ENCODE measurements around the gene EIF3K. TPM values are rescaled to one million over a fixed set of nuclear protein-coding genes. Genes with fewer than 3 reads are reported as not detected.

Gene EIF3K
- total and polyA plus RNA-seq, 2 of the 13 experiments (the other 11 are each of a cell fraction or from before 2014, with no cell fraction given), result 179 to 258 TPM

DNA sequence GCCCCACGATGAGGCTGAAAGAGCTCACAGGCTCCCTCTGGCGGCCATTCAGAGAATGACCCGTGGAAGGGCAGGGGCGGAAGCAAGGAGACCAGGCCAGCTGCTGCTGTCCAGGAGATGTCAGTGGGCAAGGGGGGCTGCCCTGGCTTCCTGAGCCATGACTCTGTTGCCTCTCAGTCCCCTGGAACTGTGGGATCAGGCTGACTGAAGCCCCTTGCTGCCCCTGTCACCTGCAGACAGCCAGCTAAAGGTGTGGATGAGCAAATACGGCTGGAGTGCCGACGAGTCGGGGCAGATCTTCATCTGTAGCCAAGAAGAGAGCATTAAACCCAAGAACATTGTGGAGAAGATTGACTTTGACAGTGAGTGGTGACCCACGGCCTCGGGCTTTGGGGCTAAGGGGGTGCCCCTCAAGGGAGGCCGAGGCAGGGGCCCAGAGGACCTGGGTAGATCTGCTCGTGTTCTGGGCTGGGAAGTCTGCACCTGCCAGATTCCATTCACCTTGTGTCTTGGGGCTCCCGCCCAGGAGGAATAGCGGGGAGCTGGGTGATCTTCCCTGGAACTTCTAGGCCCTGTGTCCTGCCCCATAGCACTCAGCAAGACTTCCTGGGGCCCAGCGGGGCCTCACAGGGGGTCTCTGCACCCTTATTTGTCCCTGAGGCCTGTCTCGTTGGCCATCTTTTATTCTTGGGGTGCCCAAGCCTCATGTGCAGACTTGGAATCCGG, 15.9 kb downstream of the EIF3K start:
- in situ Hi-C loops (cut with HindIII; ENCODE audit: extremely low pct_ligation_motif_present, low pct_unique_long_range_greater_than_20kb) (loop anchor here (10.0 kb wide), 1 partner anchor 90 kb away; no protein-coding TSS in a partner anchor), intact Hi-C loops (cut with micrococcal nuclease; ENCODE audit: unreplicated experiment) (loop anchor here (1.0 to 5.0 kb wide), 2 partner anchors 91 to 233 kb away; partner anchors contain the start of gene FAM98C)
- Histone ChIP-seq H3K36me3 (replicated peaks in 1 of 2; ENCODE audit: control insufficient read depth in 1 of 2, insufficient read depth in 2 of 2, low read length in 2 of 2) (peaks cover 5 to 6% of the 10 kb centered on the region in 2 experiments; a peak in 2 of 5 replicates), H3K4me1 (ENCODE audit: insufficient read depth, low read length) (peaks cover 18% of the 10 kb centered on the region), H3K79me2 (ENCODE audit: insufficient read depth, low read length) (no peaks in the 10 kb centered on the region), H2AFZ (ENCODE audit: low read length) (no peak overlapping the region), H4K20me1 (ENCODE audit: insufficient read depth, low read length) (0 out of 2 replicates have a peak, but pooled peaks cover 4% of the 10 kb centered on the region), H3K4me3 (replicated peaks in 1 of 3; ENCODE audit: insufficient read depth in 1 of 3, low read depth in 2 of 3, low read length in 3 of 3) (no peak overlapping the region), H3K4me2 (ENCODE audit: low read depth, low read length) (no peak overlapping the region), H3K27ac (ENCODE audit: extremely low read length, insufficient read depth, low read length) (no peak overlapping the region), H3K27me3 (ENCODE audit: control insufficient read depth in 1 of 2, insufficient read depth in 2 of 2, low read length in 2 of 2) (no peaks in the 10 kb centered on the region), H3K9ac (ENCODE audit: insufficient read depth, low read depth, low read length) (no peak overlapping the region), H3K9me3 (ENCODE audit: low read length) (no peaks in the 10 kb centered on the region)
- POLR2A ChIA-PET, result interaction anchor here (1.0 to 3.1 kb wide), 6 partner anchors 12 to 261 kb away, joined by 3 to 16 read pairs (median 6); partner anchors contain the start of genes ACTN4, EIF3K, FAM98C and PSMD8
- peak; percentile 61 for FAIRE-seq
- ATAC-seq, result peak; percentile 62
- no TSS peak for BruUV-seq (replicated peaks)
- no peak for DNase-seq (ENCODE audit: low spot score)
- WGBS (ENCODE audit: low lambda C conversion rate), result 71% methylated on average over 15 of the region's 17 CpGs
- CTCF ChIA-PET (ENCODE audit: low intra/inter-chr PET ratio, low total read pairs), result interaction anchor here (1.2 to 2.1 kb wide), 5 partner anchors 51 to 232 kb away, joined by 3 to 13 read pairs (median 4); partner anchors contain the start of gene FAM98C
- TF ChIP-seq ZBTB38 (CRISPR knock-in tag; IDR thresholded peaks at IDR 0.05) (0 out of 2 replicates have a peak, but pooled peaks have one; percentile 37), MIXL1 (CRISPR knock-in tag; IDR thresholded peaks at IDR 0.05) (0 out of 2 replicates have a peak, but pooled peaks have one; percentile 14), RAD21 (CRISPR knock-in tag; IDR thresholded peaks at IDR 0.05) (peak; percentile 49; the same call in 1 of the 2 replicates), GATAD2A (CRISPR knock-in tag; IDR thresholded peaks at IDR 0.05) (peak; percentile 28; the same call in 1 of the 2 replicates), ZNF460 (CRISPR knock-in tag; IDR thresholded peaks at IDR 0.05; ENCODE audit: borderline replicate concordance) (no peak), ZNF614 (CRISPR knock-in tag; IDR thresholded peaks at IDR 0.05; ENCODE audit: borderline replicate concordance) (0 out of 2 replicates have a peak, but pooled peaks have one; percentile 45), ERF (CRISPR knock-in tag; IDR thresholded peaks at IDR 0.05) (peak; percentile 54; the same call in 1 of the 2 replicates), ELF3 (CRISPR knock-in tag; IDR thresholded peaks at IDR 0.05) (0 out of 2 replicates have a peak, but pooled peaks have one; percentile 34), ZNF891 (CRISPR knock-in tag; IDR thresholded peaks at IDR 0.05) (no peak), ZNF230 (CRISPR knock-in tag; IDR thresholded peaks at IDR 0.05) (no peak), WIZ (CRISPR knock-in tag; IDR thresholded peaks at IDR 0.05) (no peak), STAG1 (CRISPR knock-in tag; IDR thresholded peaks at IDR 0.05) (peak; percentile 62)
- TF ChIP-seq, protein P1, sequence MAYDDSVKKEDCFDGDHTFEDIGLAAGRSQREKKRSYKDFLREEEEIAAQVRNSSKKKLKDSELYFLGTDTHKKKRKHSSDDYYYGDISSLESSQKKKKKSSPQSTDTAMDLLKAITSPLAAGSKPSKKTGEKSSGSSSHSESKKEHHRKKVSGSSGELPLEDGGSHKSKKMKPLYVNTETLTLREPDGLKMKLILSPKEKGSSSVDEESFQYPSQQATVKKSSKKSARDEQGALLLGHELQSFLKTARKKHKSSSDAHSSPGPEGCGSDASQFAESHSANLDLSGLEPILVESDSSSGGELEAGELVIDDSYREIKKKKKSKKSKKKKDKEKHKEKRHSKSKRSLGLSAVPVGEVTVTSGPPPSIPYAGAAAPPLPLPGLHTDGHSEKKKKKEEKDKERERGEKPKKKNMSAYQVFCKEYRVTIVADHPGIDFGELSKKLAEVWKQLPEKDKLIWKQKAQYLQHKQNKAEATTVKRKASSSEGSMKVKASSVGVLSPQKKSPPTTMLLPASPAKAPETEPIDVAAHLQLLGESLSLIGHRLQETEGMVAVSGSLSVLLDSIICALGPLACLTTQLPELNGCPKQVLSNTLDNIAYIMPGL (CRISPR knock-in tag; IDR thresholded peaks at IDR 0.05; ENCODE audit: borderline replicate concordance in 1 of 2, low read depth in 1 of 2), result peak in 1 of 2 experiments; percentile 32; a peak in 1 of 4 replicates
- TF ChIP-seq, protein P2, sequence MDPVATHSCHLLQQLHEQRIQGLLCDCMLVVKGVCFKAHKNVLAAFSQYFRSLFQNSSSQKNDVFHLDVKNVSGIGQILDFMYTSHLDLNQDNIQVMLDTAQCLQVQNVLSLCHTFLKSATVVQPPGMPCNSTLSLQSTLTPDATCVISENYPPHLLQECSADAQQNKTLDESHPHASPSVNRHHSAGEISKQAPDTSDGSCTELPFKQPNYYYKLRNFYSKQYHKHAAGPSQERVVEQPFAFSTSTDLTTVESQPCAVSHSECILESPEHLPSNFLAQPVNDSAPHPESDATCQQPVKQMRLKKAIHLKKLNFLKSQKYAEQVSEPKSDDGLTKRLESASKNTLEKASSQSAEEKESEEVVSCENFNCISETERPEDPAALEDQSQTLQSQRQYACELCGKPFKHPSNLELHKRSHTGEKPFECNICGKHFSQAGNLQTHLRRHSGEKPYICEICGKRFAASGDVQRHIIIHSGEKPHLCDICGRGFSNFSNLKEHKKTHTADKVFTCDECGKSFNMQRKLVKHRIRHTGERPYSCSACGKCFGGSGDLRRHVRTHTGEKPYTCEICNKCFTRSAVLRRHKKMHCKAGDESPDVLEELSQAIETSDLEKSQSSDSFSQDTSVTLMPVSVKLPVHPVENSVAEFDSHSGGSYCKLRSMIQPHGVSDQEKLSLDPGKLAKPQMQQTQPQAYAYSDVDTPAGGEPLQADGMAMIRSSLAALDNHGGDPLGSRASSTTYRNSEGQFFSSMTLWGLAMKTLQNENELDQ (CRISPR knock-in tag; IDR thresholded peaks at IDR 0.05; ENCODE audit: borderline replicate concordance), result no peak
- TF ChIP-seq, protein P3, sequence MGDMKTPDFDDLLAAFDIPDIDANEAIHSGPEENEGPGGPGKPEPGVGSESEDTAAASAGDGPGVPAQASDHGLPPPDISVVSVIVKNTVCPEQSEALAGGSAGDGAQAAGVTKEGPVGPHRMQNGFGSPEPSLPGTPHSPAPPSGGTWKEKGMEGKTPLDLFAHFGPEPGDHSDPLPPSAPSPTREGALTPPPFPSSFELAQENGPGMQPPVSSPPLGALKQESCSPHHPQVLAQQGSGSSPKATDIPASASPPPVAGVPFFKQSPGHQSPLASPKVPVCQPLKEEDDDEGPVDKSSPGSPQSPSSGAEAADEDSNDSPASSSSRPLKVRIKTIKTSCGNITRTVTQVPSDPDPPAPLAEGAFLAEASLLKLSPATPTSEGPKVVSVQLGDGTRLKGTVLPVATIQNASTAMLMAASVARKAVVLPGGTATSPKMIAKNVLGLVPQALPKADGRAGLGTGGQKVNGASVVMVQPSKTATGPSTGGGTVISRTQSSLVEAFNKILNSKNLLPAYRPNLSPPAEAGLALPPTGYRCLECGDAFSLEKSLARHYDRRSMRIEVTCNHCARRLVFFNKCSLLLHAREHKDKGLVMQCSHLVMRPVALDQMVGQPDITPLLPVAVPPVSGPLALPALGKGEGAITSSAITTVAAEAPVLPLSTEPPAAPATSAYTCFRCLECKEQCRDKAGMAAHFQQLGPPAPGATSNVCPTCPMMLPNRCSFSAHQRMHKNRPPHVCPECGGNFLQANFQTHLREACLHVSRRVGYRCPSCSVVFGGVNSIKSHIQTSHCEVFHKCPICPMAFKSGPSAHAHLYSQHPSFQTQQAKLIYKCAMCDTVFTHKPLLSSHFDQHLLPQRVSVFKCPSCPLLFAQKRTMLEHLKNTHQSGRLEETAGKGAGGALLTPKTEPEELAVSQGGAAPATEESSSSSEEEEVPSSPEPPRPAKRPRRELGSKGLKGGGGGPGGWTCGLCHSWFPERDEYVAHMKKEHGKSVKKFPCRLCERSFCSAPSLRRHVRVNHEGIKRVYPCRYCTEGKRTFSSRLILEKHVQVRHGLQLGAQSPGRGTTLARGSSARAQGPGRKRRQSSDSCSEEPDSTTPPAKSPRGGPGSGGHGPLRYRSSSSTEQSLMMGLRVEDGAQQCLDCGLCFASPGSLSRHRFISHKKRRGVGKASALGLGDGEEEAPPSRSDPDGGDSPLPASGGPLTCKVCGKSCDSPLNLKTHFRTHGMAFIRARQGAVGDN (CRISPR knock-in tag; IDR thresholded peaks at IDR 0.05), result peak; percentile 27; the same call in 1 of the 2 replicates

Data from HepG2 (cell line).